DOHH2 (cell line): ENCODE data around the gene ADGRG1.
"Not testable (repeated sequence)": the region's sequence is repeated elsewhere in the genome, so short reads cannot be mapped to it uniquely, and the experiment has no call there.

Experiments used
- H3F3A ChIP-seq: fragments of 200-600 bp; sonication (generic), shearing (Covaris generic); 2 replicates; pipeline ENCODE4 v1.6.0; 2016; ENCODE audit warnings: antibody characterized with exemption, mild to moderate bottlenecking; ENCODE audit not compliant: control insufficient read depth, insufficient read depth
- H3K27ac ChIP-seq: fragments of 200-600 bp; sonication (generic); 2 replicates; pipeline ENCODE4 v1.5.1; 2014; ENCODE audit warnings: low read depth, mild to moderate bottlenecking, low read length, moderate library complexity
- H3K27me3 ChIP-seq: fragments of 200-600 bp; sonication (generic); 2 replicates; pipeline ENCODE4 v1.6.1; 2014; ENCODE audit warnings: mild to moderate bottlenecking, low read length, mixed read lengths; ENCODE audit not compliant: control insufficient read depth
- H3K36me3 ChIP-seq: fragments of 200-600 bp; sonication (generic); 2 replicates; pipeline ENCODE4 v1.6.1; 2014; ENCODE audit warnings: mild to moderate bottlenecking, low read length, moderate library complexity, mixed read lengths; ENCODE audit not compliant: control insufficient read depth
- H3K4me1 ChIP-seq: fragments of 200-600 bp; sonication (generic); 2 replicates; pipeline ENCODE4 v1.6.1; 2014; ENCODE audit warnings: mild to moderate bottlenecking, low read length, mixed read lengths; ENCODE audit not compliant: control insufficient read depth
- H3K4me2 ChIP-seq: fragments of 200-600 bp; sonication (generic); 2 replicates; pipeline ENCODE4 v1.6.0; 2014; ENCODE audit warnings: mild to moderate bottlenecking, low read length, moderate library complexity
- H3K4me3 ChIP-seq: fragments of 200-600 bp; sonication (generic); 2 replicates; pipeline ENCODE4 v1.5.1; 2014; ENCODE audit warnings: mild to moderate bottlenecking, low read length, mixed read lengths
- H3K79me2 ChIP-seq: fragments of 200-600 bp; sonication (generic); 2 replicates; pipeline ENCODE4 v1.6.1; 2014; ENCODE audit warnings: mild to moderate bottlenecking, low read length, mixed read lengths; ENCODE audit not compliant: control insufficient read depth
- H3K9me2 ChIP-seq: fragments of 200-600 bp; sonication (generic); replicated peaks from 2 replicates; pipeline ENCODE4 v1.6.1; 2014; ENCODE audit warnings: mild to moderate bottlenecking, low read length, mixed read lengths; ENCODE audit not compliant: control insufficient read depth
- H3K9me3 ChIP-seq: fragments of 200-600 bp; sonication (generic); 2 replicates; pipeline ENCODE4 v1.6.1; 2014; ENCODE audit warnings: antibody characterized with exemption, low read length, mixed read lengths; ENCODE audit not compliant: control insufficient read depth, insufficient read depth
- H4K20me1 ChIP-seq: fragments of 200-600 bp; sonication (generic); 2 replicates; pipeline ENCODE4 v1.6.0; 2014; ENCODE audit warnings: low read depth, mild to moderate bottlenecking, antibody characterized with exemption, low read length, moderate library complexity; ENCODE audit not compliant: control insufficient read depth, insufficient read depth
- CTCF ChIP-seq: fragments of 200-600 bp; sonication (generic); IDR thresholded peaks from one replicate; pipeline ENCODE4 v1.5.1; 2014; ENCODE audit warnings: antibody characterized with exemption, mild to moderate bottlenecking, low read depth, low read length; ENCODE audit not compliant: poor library complexity, severe bottlenecking
- EZH2phosphoT487 ChIP-seq: fragments of 200-600 bp; sonication (generic); IDR thresholded peaks from 2 replicates; pipeline ENCODE4 v1.6.1; 2017; ENCODE audit warnings: borderline replicate concordance, mild to moderate bottlenecking, antibody characterized with exemption, low read length, moderate library complexity, mixed read lengths

ADGRG1 gene

DNA sequence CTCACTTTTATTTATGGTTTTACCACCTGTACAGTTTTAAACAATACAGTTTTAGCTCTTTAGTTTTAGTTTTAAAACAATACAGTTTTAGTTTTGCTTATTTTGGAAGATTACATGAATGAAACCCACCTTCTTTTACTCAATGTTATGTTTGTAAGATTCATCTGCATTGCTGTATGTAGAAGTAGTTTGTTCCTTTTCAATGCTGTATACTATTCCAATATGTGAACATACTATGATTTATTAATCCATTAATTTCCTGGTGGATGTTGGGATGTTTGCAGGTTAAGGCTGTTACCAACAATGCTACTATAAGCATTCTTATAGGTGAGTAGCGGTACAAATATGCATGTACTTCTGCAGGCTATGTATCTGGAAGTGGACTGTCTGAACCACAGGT lies 34.4 kb upstream of the ADGRG1 start:
- Histone ChIP-seq H3K4me2 (no peak overlapping the region), H3K27me3 (peaks cover 41% of the 10 kb centered on the region), H3K27ac (no peak overlapping the region), H3K9me3 (0 out of 2 replicates have a peak, but pooled peaks cover 4% of the 10 kb centered on the region), H3K79me2 (no peaks in the 10 kb centered on the region), H3F3A (no peaks in the 10 kb centered on the region), H4K20me1 (no peaks in the 10 kb centered on the region), H3K4me1 (no peaks in the 10 kb centered on the region), H3K4me3 (no peak overlapping the region), H3K9me2 (no peaks in the 10 kb centered on the region), H3K36me3 (no peaks in the 10 kb centered on the region)
- no peak for TF ChIP-seq CTCF
- TF ChIP-seq EZH2phosphoT487: no peak

GRCh38 chr16:57594531-57595031 lies 33.8 kb upstream of the ADGRG1 start:
- no peak overlapping the region for H3K4me2 ChIP-seq
- no peaks in the 10 kb centered on the region for H3K79me2 ChIP-seq
- no peak for TF ChIP-seq EZH2phosphoT487
- TF ChIP-seq CTCF: no peak
- no peaks in the 10 kb centered on the region for H3K9me2 ChIP-seq
- no peak overlapping the region for H3K4me3 ChIP-seq
- no peaks in the 10 kb centered on the region for H4K20me1 ChIP-seq
- peaks cover 39% of the 10 kb centered on the region for H3K27me3 ChIP-seq
- no peaks in the 10 kb centered on the region for H3F3A ChIP-seq
- no peaks in the 10 kb centered on the region for H3K36me3 ChIP-seq
- H3K27ac ChIP-seq: no peak overlapping the region
- no peaks in the 10 kb centered on the region for H3K4me1 ChIP-seq
- H3K9me3 ChIP-seq: 0 out of 2 replicates have a peak, but pooled peaks cover 4% of the 10 kb centered on the region

GRCh38 chr16:57596234-57596633 lies 32.2 kb upstream of the ADGRG1 start:
- not testable (repeated sequence) for H3K4me2 ChIP-seq, H3K79me2 ChIP-seq, H3K27ac ChIP-seq, H3K4me1 ChIP-seq, H3K9me2 ChIP-seq, H3K4me3 ChIP-seq, H3K9me3 ChIP-seq, H4K20me1 ChIP-seq, H3F3A ChIP-seq, H3K36me3 ChIP-seq
- H3K27me3 ChIP-seq: peaks cover 48% of the 10 kb centered on the region

DNA sequence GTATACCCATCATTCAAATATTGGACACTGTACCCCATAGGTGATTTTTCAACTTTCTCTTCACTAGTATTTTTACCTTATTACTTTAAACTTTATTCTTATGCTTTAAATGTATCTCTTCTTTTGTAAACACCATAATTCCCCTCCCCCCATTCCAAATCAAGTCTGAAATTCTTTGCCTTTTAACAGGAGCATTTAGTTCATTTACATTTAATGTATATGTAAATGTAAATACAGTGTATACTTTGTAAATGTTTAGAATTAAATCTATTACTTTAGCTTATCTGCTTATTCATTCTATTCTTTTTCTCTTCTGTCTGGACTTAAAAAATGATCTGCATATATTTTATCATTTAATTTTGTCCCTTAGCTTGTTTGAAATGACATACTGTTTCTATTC lies 30.0 kb upstream of the ADGRG1 start:
- H3K79me2 ChIP-seq: no peaks in the 10 kb centered on the region

More for the DNA sequence above, 30.0 kb upstream of the ADGRG1 start:
- H3K4me2 ChIP-seq: no peak overlapping the region
- H3K27me3 ChIP-seq: peaks cover 52% of the 10 kb centered on the region
- H3K9me3 ChIP-seq: 0 out of 2 replicates have a peak, but pooled peaks cover 4% of the 10 kb centered on the region
- no peaks in the 10 kb centered on the region for H3F3A ChIP-seq
- no peak overlapping the region for H3K27ac ChIP-seq
- H3K4me3 ChIP-seq: no peak overlapping the region
- no peaks in the 10 kb centered on the region for H3K4me1 ChIP-seq
- no peaks in the 10 kb centered on the region for H4K20me1 ChIP-seq
- no peaks in the 10 kb centered on the region for H3K36me3 ChIP-seq
- TF ChIP-seq CTCF (no peak), EZH2phosphoT487 (no peak)
- no peaks in the 10 kb centered on the region for H3K9me2 ChIP-seq
